A549 (cell line): ENCODE measurements around the gene EDA. TPM values are rescaled to one million over a fixed set of nuclear protein-coding genes. Genes with fewer than 3 reads are reported as not detected.
A peak's percentile ranks its signal among the peaks of the same experiment; 100 is the strongest.

Source experiments
- ATAC-seq, 2 experiments: fragments of 200-7000 bp in 1 of 2; fragments of >200 bp in 1 of 2; cut with Nextera tagmentation in 1 of 2; cut with Tn5 transposase in 1 of 2; 3 replicates each; pipeline versions ENCODE4 v1.8.0 to v1.9.1; 2018 to 2020; ENCODE audit warnings: mild to moderate bottlenecking in 1 of 2, moderate library complexity in 1 of 2
- CTCF ChIA-PET: fragments of 300-600 bp; sonication (Branson Sonifier 250); formaldehyde crosslinking; extraction: SDS; loops from one replicate; lab custom pipeline; 2021; ENCODE audit warnings: antibody characterized with exemption, inconsistent platforms; lab: Yijun Ruan, JAX
- POLR2A ChIA-PET: fragments of 350-600 bp; formaldehyde crosslinking; extraction: SDS; loops from one replicate; lab custom pipeline; 2021; ENCODE audit warnings: antibody characterized with exemption, inconsistent platforms; lab: Yijun Ruan, JAX
- DNase-seq, 2 experiments: peaks; one replicate each; pipeline versions ENCODE4 v3.0.0 to v3.0.0-alpha.2; 2011 to 2016; ENCODE audit warnings: low read depth in 1 of 2, low spot score in 1 of 2
- FAIRE-seq: peaks from 2 replicates; lab custom pipeline; 2011; peaks lifted over from hg19 to GRCh38; lab: Jason Lieb, UNC
- H3K27ac ChIP-seq, 2 experiments: fragments of >200 bp; sonication (Bioruptor Twin); formaldehyde crosslinking; 3 replicates each; pipeline ENCODE4 v1.5.1; 2016 to 2017
- H3K4me1 ChIP-seq: fragments of >200 bp; sonication (Bioruptor Twin); formaldehyde crosslinking; 3 replicates; pipeline ENCODE4 v1.6.1; 2016
- H3K4me2 ChIP-seq: fragments of >200 bp; sonication (Bioruptor Twin); formaldehyde crosslinking; 3 replicates; pipeline ENCODE4 v1.6.1; 2016
- H3K4me3 ChIP-seq: fragments of >200 bp; sonication (Bioruptor Twin); formaldehyde crosslinking; 3 replicates; pipeline ENCODE4 v1.5.1; 2016
- H3K9me3 ChIP-seq: fragments of >200 bp; sonication (Bioruptor Twin); formaldehyde crosslinking; 3 replicates; pipeline ENCODE4 v1.6.1; 2016
- BCL3 ChIP-seq: fragments of >200 bp; sonication (Bioruptor Twin); formaldehyde crosslinking; IDR thresholded peaks from 3 replicates; pipeline ENCODE4 v1.6.1; 2016
- BHLHE40 ChIP-seq: IDR thresholded peaks from 2 replicates; pipeline ENCODE4 v1.6.1; 2012; ENCODE audit warnings: low read depth, low read length, inconsistent platforms
- EHMT2 ChIP-seq: fragments of 200-600 bp; sonication (generic); IDR thresholded peaks from 2 replicates; pipeline ENCODE4 v1.6.1; 2016; ENCODE audit warnings: antibody characterized with exemption, low read depth, mild to moderate bottlenecking, moderate library complexity
- FOSL2 ChIP-seq, 2 experiments: fragments of 450-650 bp in 1 of 2; fragments of >200 bp in 1 of 2; sonication (Bioruptor Twin) in 1 of 2; formaldehyde crosslinking; IDR thresholded peaks; 2 replicates each; pipeline versions ENCODE4 v1.5.0 to v1.6.1; 2016 to 2020; ENCODE audit warnings: mild to moderate bottlenecking in 1 of 2, moderate library complexity in 1 of 2
- FOXS1 ChIP-seq: fragments of 250-450 bp; sonication (Bioruptor Pico); IDR thresholded peaks from 2 replicates; pipeline ENCODE4 v1.5.0; 2020; ENCODE audit warnings: mild to moderate bottlenecking, moderate library complexity
- HES2 ChIP-seq: fragments of >200 bp; sonication (Bioruptor Twin); formaldehyde crosslinking; IDR thresholded peaks from 2 replicates; pipeline ENCODE4 v1.6.1; 2016
- HOXB13 ChIP-seq: fragments of 250-450 bp; sonication (Bioruptor Pico); IDR thresholded peaks from 2 replicates; pipeline ENCODE4 v1.5.0; 2020; ENCODE audit warnings: low read depth, mild to moderate bottlenecking, moderate library complexity
- HOXB5 ChIP-seq: fragments of 250-450 bp; sonication (Bioruptor Pico); IDR thresholded peaks from 2 replicates; pipeline ENCODE4 v1.5.0; 2020; ENCODE audit warnings: mild to moderate bottlenecking, moderate library complexity
- JUNB ChIP-seq: fragments of >200 bp; sonication (Bioruptor Twin); formaldehyde crosslinking; IDR thresholded peaks from 2 replicates; pipeline ENCODE4 v1.6.1; 2016
- MAFK ChIP-seq: fragments of 450-650 bp; IDR thresholded peaks from 2 replicates; pipeline ENCODE4 v1.6.1; 2014; ENCODE audit not compliant: partially characterized antibody
- MAZ ChIP-seq: fragments of 150-350 bp; IDR thresholded peaks from 2 replicates; pipeline ENCODE4 v1.6.1; 2014; ENCODE audit warnings: antibody characterized with exemption, low read depth, low read length, borderline replicate concordance
- SMC3 ChIP-seq: fragments of >200 bp; sonication (Bioruptor Twin); formaldehyde crosslinking; IDR thresholded peaks from 3 replicates; pipeline ENCODE4 v1.6.1; 2018; ENCODE audit warnings: inconsistent platforms
- TFCP2L1 ChIP-seq: fragments of 250-450 bp; sonication (Bioruptor Pico); IDR thresholded peaks from 2 replicates; pipeline ENCODE4 v1.5.0; 2021; ENCODE audit warnings: mild to moderate bottlenecking
- ZC3H11A ChIP-seq: fragments of 450-650 bp; IDR thresholded peaks from 2 replicates; pipeline ENCODE4 v1.6.1; 2014; ENCODE audit warnings: antibody characterized with exemption, mild to moderate bottlenecking
- ZFP36 ChIP-seq: fragments of 450-650 bp; IDR thresholded peaks from 2 replicates; pipeline ENCODE4 v1.6.1; 2014; ENCODE audit warnings: borderline replicate concordance; ENCODE audit not compliant: partially characterized antibody
- WGBS: methylation state at CpG from one replicate; pipeline ENCODE4 v1.1.6; 2017; ENCODE audit errors: missing lambda C conversion rate; 5-methylcytosine and 5-hydroxymethylcytosine counted together
- polyA plus RNA-seq, 4 experiments: library from polyadenylated mRNA; depleted of rRNA in 3 of 4; stranded (reverse); fragments of >200 nt; fragmentation: RNase III in 1 of 4; extraction: RNeasy Plus Mini Kit Qiagen cat#74134 plus additional on column Dnase treatment in 1 of 4; gene quantifications; 2 replicates in 3 of 4; 3 replicates in 1 of 4; pipeline ENCODE4 v1.2.3, GENCODE V29; 2011 to 2017
- TF ChIP-seq, protein P1 (sequence below): fragments of 200-600 bp; sonication (generic); IDR thresholded peaks from 2 replicates; pipeline ENCODE4 v1.6.1; 2016; ENCODE audit warnings: antibody characterized with exemption, mild to moderate bottlenecking, moderate library complexity
- TF ChIP-seq, protein P2 (sequence below): fragments of 150-350 bp; IDR thresholded peaks from 2 replicates; pipeline ENCODE4 v1.6.1; 2014; ENCODE audit warnings: low read depth, mild to moderate bottlenecking, low read length
- TF ChIP-seq, protein P3 (sequence below): fragments of 250-450 bp; sonication (Bioruptor Pico); IDR thresholded peaks from 2 replicates; pipeline ENCODE4 v1.5.0; 2020; ENCODE audit warnings: low read depth, mild to moderate bottlenecking, moderate library complexity

Gene EDA
- polyA plus RNA-seq, 2 of the 4 experiments (the other 2 are of a cell fraction), result 0.25 to 0.26 TPM

- TF ChIP-seq, protein P1, sequence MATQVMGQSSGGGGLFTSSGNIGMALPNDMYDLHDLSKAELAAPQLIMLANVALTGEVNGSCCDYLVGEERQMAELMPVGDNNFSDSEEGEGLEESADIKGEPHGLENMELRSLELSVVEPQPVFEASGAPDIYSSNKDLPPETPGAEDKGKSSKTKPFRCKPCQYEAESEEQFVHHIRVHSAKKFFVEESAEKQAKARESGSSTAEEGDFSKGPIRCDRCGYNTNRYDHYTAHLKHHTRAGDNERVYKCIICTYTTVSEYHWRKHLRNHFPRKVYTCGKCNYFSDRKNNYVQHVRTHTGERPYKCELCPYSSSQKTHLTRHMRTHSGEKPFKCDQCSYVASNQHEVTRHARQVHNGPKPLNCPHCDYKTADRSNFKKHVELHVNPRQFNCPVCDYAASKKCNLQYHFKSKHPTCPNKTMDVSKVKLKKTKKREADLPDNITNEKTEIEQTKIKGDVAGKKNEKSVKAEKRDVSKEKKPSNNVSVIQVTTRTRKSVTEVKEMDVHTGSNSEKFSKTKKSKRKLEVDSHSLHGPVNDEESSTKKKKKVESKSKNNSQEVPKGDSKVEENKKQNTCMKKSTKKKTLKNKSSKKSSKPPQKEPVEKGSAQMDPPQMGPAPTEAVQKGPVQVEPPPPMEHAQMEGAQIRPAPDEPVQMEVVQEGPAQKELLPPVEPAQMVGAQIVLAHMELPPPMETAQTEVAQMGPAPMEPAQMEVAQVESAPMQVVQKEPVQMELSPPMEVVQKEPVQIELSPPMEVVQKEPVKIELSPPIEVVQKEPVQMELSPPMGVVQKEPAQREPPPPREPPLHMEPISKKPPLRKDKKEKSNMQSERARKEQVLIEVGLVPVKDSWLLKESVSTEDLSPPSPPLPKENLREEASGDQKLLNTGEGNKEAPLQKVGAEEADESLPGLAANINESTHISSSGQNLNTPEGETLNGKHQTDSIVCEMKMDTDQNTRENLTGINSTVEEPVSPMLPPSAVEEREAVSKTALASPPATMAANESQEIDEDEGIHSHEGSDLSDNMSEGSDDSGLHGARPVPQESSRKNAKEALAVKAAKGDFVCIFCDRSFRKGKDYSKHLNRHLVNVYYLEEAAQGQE, result no peak
- TF ChIP-seq SMC3, result no peak
- TF ChIP-seq BHLHE40, result no peak
- TF ChIP-seq ZC3H11A, result no peak
- TF ChIP-seq HOXB5 (CRISPR knock-in tag), result no peak
- 68% methylated on average over 4 of the region's 4 CpGs for WGBS
- Histone ChIP-seq H3K9me3 (no peaks in the 10 kb centered on the region), H3K4me3 (no peak overlapping the region), H3K4me1 (peaks cover 7% of the 10 kb centered on the region; the same call in 1 of the 3 replicates), H3K4me2 (no peak overlapping the region), H3K27ac (no peak overlapping the region)
- ATAC-seq (no peak), DNase-seq (no peak), FAIRE-seq (peak; percentile 32)
- POLR2A ChIA-PET, result no interaction called here
- CTCF ChIA-PET, result interaction anchor here (0.6 to 1.5 kb wide), 2 partner anchors 22 to 53 kb away, joined by 3 read pairs; no protein-coding TSS in a partner anchor
Observed at GRCh38 chrX:70044541-70045245, 428.8 kb downstream of the EDA start.

DNA sequence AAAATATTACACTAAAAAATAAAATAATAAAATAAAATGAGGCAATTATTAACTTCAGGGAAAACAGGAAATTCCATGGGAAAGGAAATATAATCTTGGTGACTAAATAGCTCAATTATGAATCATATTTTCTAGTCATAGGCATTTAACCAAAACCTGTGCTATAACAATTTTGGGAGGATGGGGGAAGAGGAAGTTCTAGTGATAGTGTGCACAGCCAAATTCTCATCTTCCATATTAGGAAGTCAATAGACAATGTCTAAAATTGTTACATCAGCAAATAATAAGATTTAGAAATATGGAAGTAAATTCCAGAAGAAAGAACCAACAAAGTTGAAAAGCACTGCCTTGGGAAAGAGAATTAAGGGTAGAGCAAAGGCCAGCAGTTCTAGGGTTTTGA is 431.1 kb downstream of the EDA start:
- no peak overlapping the region for H3K4me3 ChIP-seq
- DNase-seq, result no peak
- ATAC-seq, result no peak

More for the DNA sequence above, 431.1 kb downstream of the EDA start:
- FAIRE-seq, result no peak
- Histone ChIP-seq H3K27ac (no peak overlapping the region; a peak in 1 of 6 replicates), H3K4me1 (peaks cover 7% of the 10 kb centered on the region; the same call in 1 of the 3 replicates), H3K9me3 (no peaks in the 10 kb centered on the region), H3K4me2 (no peak overlapping the region)
- no peak for TF ChIP-seq MAZ
- no peak for TF ChIP-seq EHMT2
- no peak for TF ChIP-seq TFCP2L1
- TF ChIP-seq BCL3, result no peak
- TF ChIP-seq, protein P2, sequence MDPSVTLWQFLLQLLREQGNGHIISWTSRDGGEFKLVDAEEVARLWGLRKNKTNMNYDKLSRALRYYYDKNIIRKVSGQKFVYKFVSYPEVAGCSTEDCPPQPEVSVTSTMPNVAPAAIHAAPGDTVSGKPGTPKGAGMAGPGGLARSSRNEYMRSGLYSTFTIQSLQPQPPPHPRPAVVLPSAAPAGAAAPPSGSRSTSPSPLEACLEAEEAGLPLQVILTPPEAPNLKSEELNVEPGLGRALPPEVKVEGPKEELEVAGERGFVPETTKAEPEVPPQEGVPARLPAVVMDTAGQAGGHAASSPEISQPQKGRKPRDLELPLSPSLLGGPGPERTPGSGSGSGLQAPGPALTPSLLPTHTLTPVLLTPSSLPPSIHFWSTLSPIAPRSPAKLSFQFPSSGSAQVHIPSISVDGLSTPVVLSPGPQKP, result no peak
- TF ChIP-seq HES2, result no peak
- no peak for TF ChIP-seq ZFP36
- no peak for TF ChIP-seq JUNB
- no peak for TF ChIP-seq FOSL2 (IDR thresholded peaks at IDR 0.05)
- TF ChIP-seq FOSL2 (CRISPR knock-in tag; IDR thresholded peaks at IDR 0.05), result 0 out of 2 replicates have a peak, but pooled peaks have one; percentile 11
- peak; percentile 90 for TF ChIP-seq MAFK
- no peak for TF ChIP-seq HOXB13
- no peak for TF ChIP-seq FOXS1 (CRISPR knock-in tag)
- TF ChIP-seq, protein P3, sequence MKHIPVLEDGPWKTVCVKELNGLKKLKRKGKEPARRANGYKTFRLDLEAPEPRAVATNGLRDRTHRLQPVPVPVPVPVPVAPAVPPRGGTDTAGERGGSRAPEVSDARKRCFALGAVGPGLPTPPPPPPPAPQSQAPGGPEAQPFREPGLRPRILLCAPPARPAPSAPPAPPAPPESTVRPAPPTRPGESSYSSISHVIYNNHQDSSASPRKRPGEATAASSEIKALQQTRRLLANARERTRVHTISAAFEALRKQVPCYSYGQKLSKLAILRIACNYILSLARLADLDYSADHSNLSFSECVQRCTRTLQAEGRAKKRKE, result no peak
- POLR2A ChIA-PET, result no interaction called here
- CTCF ChIA-PET, result no interaction called here
